Pancreas (tissue), 10 donors: ENCODE measurements around the gene GPX5. TPM values are rescaled to one million over a fixed set of nuclear protein-coding genes. Genes with fewer than 3 reads are reported as not detected.

Source experiments
- ATAC-seq, 4 donors: fragments of 200-7000 bp; cut with Tn5 transposase; one replicate each; pipeline versions ENCODE4 v1.8.0 to v1.9.1; 2020; ENCODE audit warnings: mild to moderate bottlenecking in 4 of 4, moderate library complexity in 4 of 4
- DNase-seq, 6 donors: peaks; one replicate each; pipeline ENCODE4 v3.0.0-alpha.2; 2020
- FAIRE-seq: peaks from 2 replicates; lab custom pipeline; 2012; peaks lifted over from hg19 to GRCh38; lab: Jason Lieb, UNC
- H3K27ac ChIP-seq, 4 donors: fragments of 200-600 bp; sonication (generic); 1 replicate in 3 of 4; 2 replicates in 1 of 4; pipeline versions ENCODE4 v1.5.0 to v1.8.0; 2020
- H3K27me3 ChIP-seq, 4 donors: fragments of 200-600 bp; one replicate each; pipeline ENCODE4 v1.8.0; 2021
- H3K36me3 ChIP-seq, 3 donors: fragments of 200-600 bp; sonication (generic) in 1 of 3; one replicate each; pipeline versions ENCODE4 v1.5.0 to v1.8.0; 2020 to 2021
- H3K4me1 ChIP-seq, 3 donors: fragments of 200-600 bp; one replicate each; pipeline ENCODE4 v1.8.0; 2021
- H3K4me3 ChIP-seq, 4 donors: fragments of 200-600 bp; sonication (generic) in 2 of 4; one replicate each; pipeline versions ENCODE4 v1.5.0 to v1.8.0; 2020 to 2021
- H3K9me3 ChIP-seq, 4 donors: fragments of 200-600 bp; one replicate each; pipeline ENCODE4 v1.8.0; 2021
- CTCF ChIP-seq, 4 donors: fragments of 200-600 bp; sonication (generic) in 3 of 4; IDR thresholded peaks; one replicate each; pipeline versions ENCODE4 v1.5.0 to v1.8.0; 2021; ENCODE audit warnings: antibody characterized with exemption in 4 of 4
- WGBS, 2 donors: extraction: QIAGEN DNeasy Blood & Tissue Kit; methylation state at CpG; one replicate each; pipeline ENCODE4 v1.1.7; 2013; 5-methylcytosine and 5-hydroxymethylcytosine counted together
- intact Hi-C, 3 donors: fragments of 100-400 bp; cut with DNase I; formaldehyde crosslinking; loops; one replicate each; pipeline versions ENCODE4 v1.11.1 to v1.14.2; 2022
- polyA plus RNA-seq, 2 donors: library from polyadenylated mRNA; stranded (reverse); fragments of 200-250 nt; gene quantifications; one replicate each; pipeline ENCODE4 v1.2.3, GENCODE V29; 2013
- total RNA-seq, 6 donors: library from RNA; stranded (reverse); fragmentation: NEBNext Ultra II Directional in 4 of 6; extraction: Animal tissue kit (Norgen Biotek cat#: 25700) in 4 of 6; gene quantifications; one replicate each; pipeline versions ENCODE4 v1.2.1 to v1.2.4, GENCODE V29; 2021 to 2023
- donor health status: healthy with polysubstance abuse.
- donor health status: DM: no; HTN: no; CAD: no; lungs with moderate emphysema.
- donor health status: DM: no; HTN: no; CAD: no.
- donor health status: control.
- donor health status: control.
- donor health status: Bipolar disorder and iron deficiency.
- donor health status: DM: yes; HTN: yes; CAD: no.
- donor health status: DM: no; HTN: no; CAD: no.
- donor health status: DM: no; HTN: no; CAD: no.
- donor health status: DM: yes; HTN: yes; CAD: no.

GPX5 gene
- total and polyA plus RNA-seq, 8 donors: not detected

DNA sequence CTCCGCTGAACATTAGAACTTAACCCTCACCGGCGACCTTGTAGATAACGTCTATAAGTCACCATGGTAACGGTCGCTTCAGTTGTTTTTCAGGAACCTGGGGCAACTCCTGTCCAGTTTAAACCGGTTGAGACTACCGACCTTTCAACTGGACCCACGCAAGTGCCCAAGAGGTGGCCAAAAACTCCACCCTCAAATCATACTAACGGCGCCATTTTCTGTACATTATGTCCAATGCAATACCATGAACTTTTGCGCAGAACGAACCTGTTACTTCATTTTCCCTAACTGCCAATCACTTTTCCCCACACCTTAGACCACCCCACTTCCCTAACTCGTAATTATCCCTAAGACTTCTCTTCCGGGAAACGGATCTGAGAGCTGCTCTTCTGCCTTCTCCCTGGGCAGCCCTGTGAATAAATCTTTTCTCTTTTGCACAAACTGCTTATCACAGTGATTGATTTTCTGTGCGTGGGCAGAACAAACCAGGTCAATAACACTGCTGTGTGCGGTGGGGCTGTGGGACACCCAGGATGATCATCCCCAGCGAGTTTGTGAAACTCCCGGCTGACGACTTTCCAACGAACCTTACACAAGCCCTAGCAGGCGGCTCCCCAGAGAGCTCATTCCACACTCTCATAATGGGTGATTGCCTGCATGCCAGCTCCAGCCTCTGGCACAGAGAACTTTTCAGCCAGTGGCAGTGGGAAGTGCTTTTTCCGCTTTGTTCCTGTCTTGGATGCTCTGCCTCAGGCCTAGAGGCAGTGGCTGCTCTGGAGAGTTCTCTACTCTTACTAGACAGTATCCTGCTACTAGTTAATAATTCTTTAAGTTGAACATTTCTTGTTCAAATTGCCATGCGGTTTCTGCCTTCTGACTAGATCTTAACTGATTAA lies 28.6 kb downstream of the GPX5 start:
- no peaks in the 10 kb centered on the region for H3K9me3 ChIP-seq
- no peaks in the 10 kb centered on the region for H3K36me3 ChIP-seq
- no peak for FAIRE-seq
- TF ChIP-seq CTCF (IDR thresholded peaks at IDR 0.05): no peak
- 9 to 10% methylated on average over 25 of the region's 25 CpGs for WGBS, 2 donors
- peak overlapping the region in 2 of 4 donors; percentile 8 to 14 for H3K4me3 ChIP-seq
- H3K27me3 ChIP-seq: peaks cover 0 to 6% (median 0%) of the 10 kb centered on the region in 4 donors
- H3K27ac ChIP-seq: no peak overlapping the region
- no peaks in the 10 kb centered on the region for H3K4me1 ChIP-seq
- intact Hi-C loops: no loop called here
- ATAC-seq: peak; percentile 25 to 63 (median 50)
- no peak for DNase-seq

- ATAC-seq (no peak), FAIRE-seq (no peak), DNase-seq (no peak)
- Histone ChIP-seq H3K9me3 (no peaks in the 10 kb centered on the region), H3K36me3 (no peaks in the 10 kb centered on the region), H3K27ac (no peak overlapping the region), H3K4me3 (no peak overlapping the region), H3K4me1 (no peaks in the 10 kb centered on the region), H3K27me3 (peaks cover 0 to 6% (median 0%) of the 10 kb centered on the region in 4 donors)
- TF ChIP-seq CTCF (IDR thresholded peaks at IDR 0.05): no peak
- WGBS, 2 donors: 55% methylated on average over 2 of the region's 2 CpGs
- intact Hi-C loops: no loop called here
Observed at GRCh38 chr6:28555136-28555535, 29.5 kb downstream of the GPX5 start.

DNA sequence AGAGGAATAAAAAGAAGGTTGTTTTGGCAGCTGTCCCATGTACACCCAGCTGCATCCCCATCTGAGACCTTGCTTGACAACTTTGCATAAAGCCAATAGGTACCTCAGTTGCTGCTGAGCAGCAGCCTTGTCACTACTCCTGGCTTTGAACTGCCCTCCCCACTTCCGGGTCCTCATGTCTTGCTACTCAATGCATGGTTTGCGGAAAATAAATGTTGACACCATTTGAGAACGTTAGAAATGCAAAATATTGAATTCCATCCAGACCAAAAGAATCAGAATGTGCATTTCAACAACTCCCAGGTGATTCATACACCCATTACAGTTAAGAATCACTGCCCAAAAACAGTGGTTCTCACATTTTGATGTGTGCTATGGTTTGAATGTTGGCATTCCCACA lies 32.9 kb downstream of the GPX5 start:
- ATAC-seq (no peak), DNase-seq (no peak), FAIRE-seq (no peak)
- H3K27me3 ChIP-seq: peaks cover 0 to 6% (median 0%) of the 10 kb centered on the region in 4 donors
- H3K4me3 ChIP-seq: no peak overlapping the region
- H3K9me3 ChIP-seq: no peaks in the 10 kb centered on the region
- no peak for TF ChIP-seq CTCF (IDR thresholded peaks at IDR 0.05)
- H3K36me3 ChIP-seq: no peaks in the 10 kb centered on the region
- intact Hi-C loops: no loop called here
- WGBS, 2 donors: 42 to 43% methylated on average over 3 of the region's 3 CpGs
- H3K4me1 ChIP-seq: no peaks in the 10 kb centered on the region
- no peak overlapping the region for H3K27ac ChIP-seq

DNA sequence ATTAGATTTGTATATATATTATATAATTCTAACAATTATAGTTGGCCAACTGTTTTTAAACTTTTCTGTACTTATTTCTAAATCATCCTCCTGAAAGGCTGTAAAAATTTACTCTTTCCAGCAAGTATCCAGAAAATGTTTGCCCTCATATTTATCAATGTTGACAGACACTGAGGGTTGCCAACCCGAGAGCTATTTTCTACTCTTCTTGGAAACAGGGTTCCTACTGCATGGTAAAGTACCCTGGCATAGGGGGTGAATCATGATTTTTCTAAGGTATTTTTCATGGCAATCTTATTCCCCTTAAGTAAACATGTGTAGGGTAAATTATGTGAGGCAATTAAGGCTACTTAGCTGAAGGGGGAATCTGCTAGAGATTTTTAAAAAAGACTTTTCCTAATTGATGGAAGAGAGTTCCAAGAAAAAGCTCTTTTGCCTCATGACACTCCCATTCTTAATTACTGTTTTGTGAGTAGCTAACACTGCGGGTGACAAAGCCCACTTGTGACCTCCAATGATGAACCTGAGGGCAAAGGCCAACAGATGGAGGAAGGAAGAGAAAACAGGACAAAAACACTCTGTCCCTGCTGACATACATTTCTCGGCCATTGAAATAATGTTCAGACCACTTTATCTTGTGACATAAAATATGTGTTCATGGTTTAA lies 37.9 kb downstream of the GPX5 start:
- TF ChIP-seq CTCF (IDR thresholded peaks at IDR 0.05): no peak
- DNase-seq: no peak
- no peak overlapping the region for H3K27ac ChIP-seq
- H3K4me1 ChIP-seq: no peaks in the 10 kb centered on the region
- no peak for FAIRE-seq
- no peak overlapping the region for H3K4me3 ChIP-seq
- WGBS, 2 donors: 32 to 35% methylated on average over 3 of the region's 3 CpGs
- H3K27me3 ChIP-seq: peaks cover 0 to 6% (median 0%) of the 10 kb centered on the region in 4 donors
- intact Hi-C loops: loop anchor here in 1 of 3 donors (10.0 kb wide), 1 partner anchor 329 kb away; no protein-coding TSS in a partner anchor
- no peaks in the 10 kb centered on the region for H3K36me3 ChIP-seq
- H3K9me3 ChIP-seq: no peaks in the 10 kb centered on the region
- ATAC-seq: no peak
